Measurements from ENCODE around the gene DCDC1. TPM values are rescaled to one million over a fixed set of nuclear protein-coding genes. Genes with fewer than 3 reads are reported as not detected.

Gene DCDC1
- total RNA-seq, 2 experiments from 2014 or later, result 0.21 to 0.27 TPM

DNA sequence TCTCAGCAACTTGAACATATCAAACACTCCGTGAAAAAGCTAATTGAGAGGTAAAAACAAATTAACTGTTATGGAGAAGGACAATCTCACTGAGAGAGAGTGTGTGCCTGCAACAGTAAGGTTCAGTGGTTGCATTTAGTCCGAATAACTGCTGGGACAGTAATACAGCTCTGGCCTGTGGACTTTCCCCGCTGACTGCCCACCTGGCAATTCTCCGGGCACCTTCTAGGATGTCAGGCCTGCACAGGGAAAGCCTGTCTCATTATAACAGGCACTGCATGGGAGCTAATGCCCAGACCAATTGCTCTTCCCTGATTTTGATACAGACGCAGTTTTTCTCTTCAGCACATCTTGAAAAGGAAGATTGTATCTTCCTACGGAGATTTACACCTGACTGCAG is 251.0 kb downstream of the DCDC1 start:
- CTCF ChIA-PET, result no interaction called here

DNA sequence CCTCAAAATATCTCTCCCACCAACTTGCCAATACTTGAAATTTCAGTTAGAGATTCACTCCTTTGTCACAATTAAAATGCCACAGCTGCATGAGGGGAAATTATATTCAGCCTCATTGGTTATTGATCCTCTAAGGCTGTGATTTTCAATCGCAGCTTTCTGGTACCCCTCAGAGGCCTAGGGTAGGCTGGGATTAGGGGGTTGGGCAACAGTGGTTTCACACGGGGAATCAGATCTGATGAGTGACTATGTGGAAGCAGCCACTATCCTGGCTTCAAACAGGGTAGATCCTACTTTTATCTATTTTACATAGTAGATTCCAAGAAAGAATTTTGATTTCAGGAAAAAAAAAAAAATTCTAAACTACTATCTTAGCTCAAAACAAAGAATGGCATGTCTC is 252.5 kb downstream of the DCDC1 start:
- ChIA-PET CTCF (no interaction called here), POLR2A (no interaction called here)

More for the DNA sequence above, 251.0 kb downstream of the DCDC1 start:
- POLR2A ChIA-PET, result no interaction called here

DNA sequence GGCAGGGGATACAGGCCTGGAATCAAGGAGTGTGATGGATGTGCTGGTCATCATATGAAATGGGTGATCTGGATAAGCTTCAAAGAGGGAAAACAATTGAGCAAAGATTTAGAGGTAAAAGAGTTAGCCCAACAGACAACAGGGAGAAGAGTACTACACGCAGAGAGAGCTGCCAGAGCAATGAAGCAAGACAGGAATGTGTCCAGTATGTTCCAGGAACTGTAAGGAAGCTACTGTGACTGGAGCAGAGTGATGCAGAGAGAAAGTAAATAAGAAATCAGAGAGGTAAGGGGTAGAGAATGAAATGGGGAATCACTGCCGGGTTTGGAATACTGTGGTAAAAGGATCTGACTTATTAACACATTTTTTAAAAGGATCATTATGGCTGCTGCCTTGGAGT is 255.1 kb downstream of the DCDC1 start:
- CTCF ChIA-PET, result no interaction called here

DNA sequence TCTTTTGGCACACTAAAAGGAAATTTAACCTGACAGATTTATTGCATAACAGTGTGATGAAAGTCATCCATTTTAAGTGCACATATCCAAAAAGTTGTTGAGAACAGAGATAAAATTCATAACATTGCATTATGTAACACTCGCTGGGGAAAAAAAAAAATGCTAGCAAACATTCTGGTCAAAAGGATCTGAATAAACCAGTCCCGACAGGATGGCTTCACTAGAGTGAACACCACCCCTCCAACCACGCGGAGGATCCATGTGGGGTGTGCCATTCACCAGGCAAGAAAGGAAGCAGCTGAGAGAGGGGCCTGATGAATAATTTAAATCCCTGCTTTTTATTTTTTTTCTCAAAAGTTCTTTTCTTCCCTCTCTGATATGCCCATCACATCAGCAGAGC is 258.7 kb downstream of the DCDC1 start:
- ChIA-PET CTCF (no interaction called here), POLR2A (no interaction called here)

More for the DNA sequence above, 255.1 kb downstream of the DCDC1 start:
- POLR2A ChIA-PET, result no interaction called here

DNA sequence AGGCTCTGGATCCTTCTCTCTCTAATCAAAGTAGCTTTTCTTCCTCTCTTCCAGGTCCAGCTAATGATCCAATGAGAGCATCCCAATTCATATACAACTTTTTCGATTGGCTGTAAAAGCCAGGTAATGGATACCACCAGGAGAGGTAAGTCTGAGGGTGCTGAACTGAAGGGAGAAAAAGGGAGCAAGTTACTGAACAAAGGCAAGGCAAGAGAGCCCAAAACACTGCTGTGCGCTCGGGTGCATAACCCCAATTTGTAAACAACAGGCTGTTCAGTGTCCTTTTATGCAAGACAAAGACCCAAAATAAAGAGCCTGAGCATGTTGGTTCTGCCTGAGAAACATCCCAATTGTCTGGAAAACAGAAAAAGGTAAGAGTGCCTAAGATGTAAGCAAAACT is 260.1 kb downstream of the DCDC1 start:
- ChIA-PET CTCF (no interaction called here), POLR2A (no interaction called here)

DNA sequence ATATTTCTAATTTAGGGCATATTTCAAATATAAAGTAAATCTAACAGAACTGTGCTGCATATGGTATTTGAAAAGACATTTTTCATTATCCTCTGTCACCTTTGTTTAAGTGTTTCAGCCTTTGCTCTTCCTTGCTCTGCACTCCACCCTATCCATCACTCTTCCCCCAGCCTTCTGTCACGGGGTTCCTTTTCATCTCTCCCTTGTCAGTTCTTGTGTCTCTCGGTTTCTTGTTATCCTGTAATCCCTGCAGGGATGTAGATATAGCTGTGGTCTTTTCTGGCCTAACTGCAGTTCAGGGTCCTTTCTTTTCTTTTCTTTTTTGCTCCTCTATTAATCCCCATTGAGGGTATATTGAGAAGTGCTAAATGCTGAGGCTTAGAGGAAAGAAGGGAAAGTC is 261.9 kb downstream of the DCDC1 start:
- POLR2A ChIA-PET, result no interaction called here

DNA sequence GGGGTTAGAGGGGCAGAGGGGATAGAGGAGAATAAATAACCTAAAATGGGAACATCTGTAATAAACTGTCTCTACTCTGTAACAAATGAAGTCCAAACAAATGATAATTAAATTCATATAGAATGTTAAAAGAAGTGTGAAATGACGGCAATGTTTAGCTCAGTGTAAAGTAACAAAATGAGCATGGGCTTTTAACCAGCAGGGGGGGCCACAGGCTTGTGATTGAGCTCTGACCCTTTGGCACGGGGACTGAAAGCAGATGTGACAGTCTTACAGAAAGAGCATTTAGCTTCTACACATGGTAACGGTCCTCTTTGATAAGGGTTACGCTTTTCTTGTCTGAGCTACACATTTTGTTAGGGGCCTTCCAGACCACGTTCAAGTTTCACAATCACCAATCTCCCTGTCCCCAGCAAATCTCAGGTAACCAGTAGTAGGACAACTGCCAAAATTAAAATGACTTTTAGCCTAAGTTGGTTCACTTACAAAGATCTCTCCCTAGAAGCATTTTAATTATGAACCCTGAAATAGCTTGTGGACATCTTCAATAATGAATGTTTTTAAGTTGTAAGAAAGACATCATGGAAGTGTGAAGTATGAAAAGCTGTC is 262.5 kb downstream of the DCDC1 start:
- CTCF ChIA-PET, result no interaction called here

More for the DNA sequence above, 261.9 kb downstream of the DCDC1 start:
- CTCF ChIA-PET, result no interaction called here

DNA sequence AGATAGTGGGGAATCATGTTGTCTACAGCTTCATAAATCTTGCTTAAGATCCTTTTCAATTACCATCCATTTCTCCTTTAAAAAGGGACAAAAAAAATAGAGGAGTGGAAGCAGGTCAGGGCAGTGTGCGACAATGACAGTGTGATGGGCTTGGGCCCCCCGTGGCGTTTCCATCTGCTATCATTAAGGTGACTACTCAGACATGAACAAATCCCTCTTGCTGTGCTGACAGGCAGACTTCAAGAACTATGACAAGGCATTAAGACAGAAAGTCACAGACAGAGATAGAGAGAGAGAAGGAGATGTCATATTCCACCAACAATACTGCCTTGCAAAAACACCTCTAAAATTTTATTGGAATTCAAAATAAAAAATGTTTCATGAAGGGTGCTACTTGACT is 263.2 kb downstream of the DCDC1 start:
- POLR2A ChIA-PET, result no interaction called here
- CTCF ChIA-PET, result no interaction called here

More for the DNA sequence above, 262.5 kb downstream of the DCDC1 start:
- POLR2A ChIA-PET, result no interaction called here

DNA sequence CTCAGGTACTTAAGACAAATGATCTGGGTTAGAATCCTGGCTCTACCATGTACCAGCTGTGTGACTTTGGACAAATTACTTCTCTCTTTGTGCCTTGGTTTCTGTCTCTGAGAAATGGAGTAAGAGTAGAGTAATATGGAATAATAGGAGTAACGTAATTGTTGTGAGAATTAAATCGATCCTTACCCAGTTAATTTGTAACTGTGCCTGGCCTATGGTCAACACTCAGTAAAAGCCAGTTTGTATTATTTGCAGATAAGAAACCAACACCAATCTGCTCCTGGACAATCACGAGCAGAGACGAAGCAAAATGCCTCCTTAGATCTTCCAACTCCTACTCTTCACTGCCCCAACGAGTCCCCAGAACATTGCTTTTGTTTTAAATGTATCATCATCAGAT is 266.7 kb downstream of the DCDC1 start:
- CTCF ChIA-PET, result interaction anchor here (0.9 kb wide), 1 partner anchor 9 kb away, joined by 3 read pairs; no protein-coding TSS in a partner anchor

DNA sequence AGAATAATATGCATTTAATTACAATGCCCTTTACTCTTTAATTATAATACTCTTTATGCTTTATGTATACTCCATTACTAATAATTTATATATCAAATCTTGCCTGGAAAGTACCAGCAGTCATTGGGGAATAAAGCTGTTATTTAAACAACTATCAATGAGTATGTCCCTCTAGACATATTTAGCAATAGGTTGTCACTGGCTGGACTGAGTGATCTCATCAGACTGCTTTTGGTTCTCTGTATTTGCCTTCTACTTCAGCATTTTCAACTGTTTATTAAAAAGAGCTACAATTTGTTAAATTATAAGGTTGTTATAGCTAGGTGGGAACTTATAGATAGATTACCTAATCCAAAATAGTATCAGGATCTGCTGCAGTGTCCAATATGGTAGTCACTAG is 267.2 kb downstream of the DCDC1 start:
- POLR2A ChIA-PET, result no interaction called here

More for the DNA sequence above, 266.7 kb downstream of the DCDC1 start:
- POLR2A ChIA-PET, result no interaction called here

DNA sequence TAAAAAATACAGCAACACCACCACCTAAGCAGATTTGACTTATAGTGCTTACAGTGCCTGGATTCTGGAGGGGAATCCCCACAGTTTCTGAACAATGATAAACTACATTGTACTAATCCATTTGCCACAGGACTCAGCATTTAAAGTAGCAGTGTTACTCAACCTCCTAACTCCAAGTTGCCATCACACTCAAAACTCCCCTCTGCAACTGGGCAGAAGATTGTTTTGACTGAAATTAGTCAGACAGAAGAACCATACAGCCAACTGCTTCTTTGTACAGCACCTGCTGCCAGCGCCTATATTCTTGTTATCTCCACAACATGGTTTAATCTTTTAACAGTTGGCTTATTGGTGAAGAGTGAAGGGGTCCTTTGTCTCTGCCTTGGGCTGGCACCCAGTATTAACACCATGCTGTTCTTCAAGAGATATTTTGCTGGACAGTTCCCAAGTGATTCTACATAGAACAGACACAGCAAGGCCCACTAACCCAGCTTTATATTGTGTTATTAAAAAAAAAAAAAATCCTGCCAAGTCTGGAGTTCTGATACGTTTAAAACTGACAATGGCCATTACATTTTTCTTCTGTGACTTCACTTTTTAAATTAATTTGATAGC is 273.2 kb downstream of the DCDC1 start:
- ChIA-PET CTCF (no interaction called here), POLR2A (no interaction called here)

More for the DNA sequence above, 267.2 kb downstream of the DCDC1 start:
- CTCF ChIA-PET, result interaction anchor here (0.9 kb wide), 1 partner anchor 10 kb away, joined by 3 read pairs; no protein-coding TSS in a partner anchor

DNA sequence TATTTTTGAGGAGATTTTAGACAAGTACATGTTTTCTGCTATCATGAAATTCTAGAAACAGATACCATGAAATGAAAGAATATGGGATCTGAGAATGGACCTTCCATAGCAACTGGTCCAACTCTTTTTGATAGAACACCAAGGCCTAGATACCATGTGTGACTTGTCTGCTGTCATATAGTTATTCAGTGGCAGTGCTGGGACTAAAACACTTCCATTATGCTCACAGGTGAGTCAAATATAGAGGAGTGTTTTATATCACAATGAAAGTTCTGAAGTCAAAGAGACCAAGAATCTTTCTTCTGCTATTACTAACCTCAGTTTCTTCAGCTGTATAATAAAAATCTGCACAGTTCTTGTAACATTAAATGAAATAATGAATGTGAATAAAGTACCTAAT is 276.9 kb downstream of the DCDC1 start:
- ChIA-PET POLR2A (no interaction called here), CTCF (no interaction called here)

DNA sequence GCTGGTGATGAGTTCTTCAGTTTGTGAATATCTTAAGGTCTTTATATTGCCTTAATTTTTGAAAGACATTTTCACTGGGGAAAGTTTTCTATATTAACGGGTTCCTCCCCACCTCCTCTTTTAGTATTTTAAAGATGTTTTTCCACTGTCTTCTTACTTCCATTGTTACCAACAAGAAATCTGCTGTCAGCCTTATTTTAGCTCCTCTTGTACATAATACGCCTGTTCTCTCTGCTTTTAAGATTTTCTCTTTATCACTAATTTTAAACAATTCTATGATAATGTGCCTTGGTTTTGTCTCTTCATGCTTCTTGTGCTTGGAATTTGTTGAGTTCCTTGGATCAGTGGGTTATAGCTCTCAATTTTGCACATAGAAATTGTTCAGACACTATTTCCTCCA is 280.4 kb downstream of the DCDC1 start:
- POLR2A ChIA-PET, result interaction anchor here (0.5 kb wide), 1 partner anchor 545 kb away, joined by 4 read pairs; no protein-coding TSS in a partner anchor
- CTCF ChIA-PET, result no interaction called here

DNA sequence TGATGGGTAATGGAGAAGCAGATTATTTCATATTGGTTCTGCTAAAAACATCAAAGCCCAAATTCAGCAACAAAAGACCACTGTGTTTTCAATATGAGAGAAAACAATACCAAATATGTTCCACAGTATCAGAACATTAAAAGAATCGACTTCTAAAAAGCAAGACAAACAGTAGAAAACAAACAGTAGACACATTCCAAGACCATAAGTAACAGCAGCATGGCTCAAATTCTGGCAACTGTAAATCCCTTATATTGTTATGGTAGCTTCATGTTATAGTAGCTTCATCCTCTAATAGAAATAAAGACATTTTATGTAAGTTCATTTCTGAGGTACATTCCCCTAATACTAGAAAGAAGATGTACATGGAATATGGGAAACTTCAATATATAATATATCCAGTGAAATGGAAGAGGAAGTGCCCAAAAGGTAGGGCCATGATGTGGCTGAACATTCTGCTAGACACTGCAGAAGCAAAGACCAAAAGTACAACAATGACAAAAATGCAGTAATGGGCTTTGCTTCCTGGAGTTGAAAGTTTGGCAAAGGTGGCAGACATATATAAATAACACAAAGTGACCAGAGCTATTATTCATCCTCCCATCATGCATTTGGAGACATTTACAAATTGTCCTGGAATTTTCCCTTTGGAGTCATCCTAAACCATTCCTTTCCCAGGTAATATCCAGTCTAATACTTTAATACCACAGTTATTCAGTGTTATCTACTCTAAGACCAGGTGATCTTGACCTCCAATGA is 299.9 kb downstream of the DCDC1 start:
- ChIA-PET CTCF (no interaction called here), POLR2A (no interaction called here)

DNA sequence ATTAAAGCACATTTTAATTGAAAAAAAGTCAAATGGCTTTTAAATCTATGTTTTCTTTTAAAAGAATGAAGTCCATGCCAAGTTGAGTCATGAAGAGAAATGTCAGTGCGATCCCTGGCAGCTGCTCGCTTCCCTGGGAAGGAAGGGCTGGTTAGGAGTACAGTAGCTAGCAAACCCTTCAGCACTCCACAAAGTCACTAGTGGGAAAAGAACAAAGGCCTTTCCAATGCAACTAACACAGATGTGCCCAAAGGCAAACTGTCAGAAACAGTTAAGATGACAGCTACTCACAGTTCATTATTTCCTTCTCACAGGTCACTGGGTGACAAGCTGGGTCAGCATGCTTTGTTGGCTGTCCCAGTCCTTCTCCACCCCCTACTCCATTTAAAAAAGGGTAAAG is 308.7 kb downstream of the DCDC1 start:
- CTCF ChIA-PET, result interaction anchor here (0.6 kb wide), 1 partner anchor 214 kb away, joined by 4 read pairs; no protein-coding TSS in a partner anchor
- POLR2A ChIA-PET, result no interaction called here

DNA sequence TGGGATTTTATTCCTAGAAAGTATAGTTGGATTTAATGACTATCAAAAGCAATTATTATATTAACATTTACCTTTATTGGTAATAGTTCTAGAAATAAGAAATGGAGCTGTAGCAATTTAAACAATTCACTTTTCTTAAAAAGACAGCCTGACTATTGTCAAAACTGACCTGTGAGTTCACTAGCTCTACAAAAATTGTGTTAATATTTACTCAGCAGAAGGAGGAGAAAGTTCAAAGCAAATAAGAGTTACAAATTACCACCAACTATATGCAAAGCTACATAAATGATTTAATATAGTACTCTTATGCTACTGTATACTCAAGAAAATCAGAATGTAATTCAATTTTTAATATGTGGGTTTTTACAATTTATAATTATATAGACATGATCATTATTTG is 310.0 kb downstream of the DCDC1 start:
- CTCF ChIA-PET, result no interaction called here
- POLR2A ChIA-PET, result no interaction called here

DNA sequence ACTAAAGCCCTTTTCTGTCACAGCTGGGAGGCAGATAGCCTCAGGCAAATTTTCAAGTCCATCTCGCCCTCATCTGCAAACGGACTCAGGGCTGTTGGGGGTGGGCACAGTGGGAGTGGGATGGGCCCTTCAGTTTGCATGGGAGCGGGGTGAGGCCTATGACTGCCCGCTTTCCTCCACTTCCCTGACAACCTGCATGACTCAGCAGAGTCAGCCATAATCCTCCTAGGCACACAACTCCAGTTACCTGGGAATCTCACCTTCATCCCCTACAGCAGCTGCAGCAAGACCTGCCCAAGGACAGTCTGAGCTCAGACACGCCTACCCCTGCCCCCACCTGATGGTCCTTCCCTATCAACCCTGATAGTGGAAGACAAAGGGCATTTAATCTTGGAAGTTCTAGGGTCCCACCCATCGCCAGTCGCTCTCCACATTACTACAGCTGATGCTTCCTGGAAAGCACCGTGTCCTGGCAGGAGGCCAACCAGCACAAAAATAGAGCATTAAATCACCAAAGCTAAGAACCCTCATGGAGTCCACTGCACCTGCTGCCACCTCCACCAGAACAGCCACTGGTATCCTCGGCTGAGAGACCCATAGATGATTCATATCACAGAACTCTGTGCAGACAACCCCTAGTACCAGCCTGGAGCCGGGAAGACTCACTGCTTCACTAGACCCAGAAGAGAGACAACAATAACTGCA is 319.3 kb downstream of the DCDC1 start:
- CTCF ChIA-PET, result no interaction called here
- POLR2A ChIA-PET, result no interaction called here

DNA sequence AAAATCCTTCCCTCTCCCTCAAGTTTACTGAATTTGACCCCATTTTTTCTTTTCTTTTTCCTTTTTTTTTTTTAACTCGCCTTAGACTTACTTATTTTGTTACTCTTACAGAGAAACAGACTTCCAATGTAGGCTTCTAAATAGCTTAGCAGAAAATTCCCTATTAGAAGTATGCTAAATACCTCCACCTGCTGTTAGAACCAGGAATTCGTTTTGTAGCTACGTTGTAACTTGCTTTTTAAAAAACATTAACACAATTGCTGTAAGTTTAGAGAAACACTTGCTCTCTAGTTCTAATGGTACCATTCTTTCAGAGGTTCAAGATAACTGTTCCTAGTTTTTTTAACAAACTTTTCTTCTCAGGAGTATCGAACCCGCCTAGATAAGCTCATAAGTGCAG is 324.2 kb downstream of the DCDC1 start:
- POLR2A ChIA-PET, result no interaction called here

DNA sequence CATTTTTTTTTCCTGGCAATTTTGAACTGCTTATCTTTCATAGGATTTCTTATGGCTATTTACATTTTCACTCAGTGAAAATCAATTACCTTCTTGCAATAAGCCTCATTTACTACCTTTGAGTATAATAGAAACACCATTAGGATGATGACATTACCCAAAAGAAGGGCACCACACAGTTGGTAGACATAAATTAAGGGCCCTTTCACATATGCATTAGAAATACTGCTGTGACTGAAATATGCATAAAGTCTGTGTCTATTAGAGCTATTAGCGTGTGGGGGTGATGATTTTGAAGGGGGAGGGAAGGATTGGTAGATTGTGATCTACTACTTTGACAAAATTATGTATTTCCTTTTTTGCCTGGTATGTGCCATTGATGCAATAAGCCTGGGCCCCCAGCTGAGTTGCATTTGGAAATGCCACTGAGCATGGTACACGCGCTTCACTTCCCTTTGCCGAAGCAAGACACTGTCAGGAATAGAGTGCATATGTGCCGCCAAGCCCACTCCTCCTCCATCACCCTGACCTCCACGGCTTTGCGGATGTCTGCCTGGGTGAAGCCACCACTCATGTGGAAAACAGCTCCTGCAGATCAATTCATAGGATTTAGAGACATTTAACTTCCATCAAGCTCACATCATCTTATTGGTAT is 339.3 kb downstream of the DCDC1 start:
- ChIA-PET CTCF (no interaction called here), POLR2A (no interaction called here)

More for the DNA sequence above, 324.2 kb downstream of the DCDC1 start:
- CTCF ChIA-PET, result no interaction called here

DNA sequence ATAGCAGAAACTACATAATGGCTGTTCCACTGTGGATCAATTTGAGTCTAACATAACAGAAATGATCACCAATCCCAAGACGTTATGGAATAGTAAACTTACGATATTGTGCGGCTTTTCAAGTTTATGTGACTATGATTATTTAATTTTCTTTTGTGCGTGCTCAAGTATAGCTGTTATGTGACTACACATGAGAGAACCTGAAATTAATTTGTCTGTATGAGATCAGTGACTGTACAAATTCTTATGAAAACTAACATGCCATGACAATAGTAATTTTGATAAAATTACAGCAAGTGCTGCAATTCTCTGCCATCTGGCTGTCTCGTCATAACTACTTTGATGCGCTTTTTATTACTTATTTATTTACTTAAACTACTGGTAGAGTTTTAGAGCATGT is 343.2 kb downstream of the DCDC1 start:
- POLR2A ChIA-PET, result no interaction called here
- CTCF ChIA-PET, result no interaction called here

All from activated CD8-positive, alpha-beta memory T cell treated with anti-CD3 and anti-CD28 coated beads for 36 hours (primary cell).